Activated CD8-positive, alpha-beta memory T cell treated with anti-CD3 and anti-CD28 coated beads, Interleukin-2, amount 50 U/mL, for 24 hours (primary cell): ENCODE measurements around the gene ZNF566.
"Not testable (repeated sequence)": the region's sequence is repeated elsewhere in the genome, so short reads cannot be mapped to it uniquely, and the experiment has no call there.

Experiments used
- DNase-seq: peaks from one replicate; pipeline ENCODE4 v3.0.0-alpha.2; 2020; ENCODE audit errors: extremely low read depth

Gene ZNF566

GRCh38 chr19:36489118-36489919 lies at the start of gene ZNF566:
ZNF566 (minus strand) TSS chr19:36489561; CDS start chr19:36476557, 13,004 bp downstream.
- DNase-seq, result peak; percentile 90

GRCh38 chr19:36528921-36529518 lies 39.7 kb upstream of the ZNF566 start:
- no peak for DNase-seq

GRCh38 chr19:36528194-36528920 lies 39.0 kb upstream of the ZNF566 start, which contains the start of gene ZNF260:
ZNF260 (minus strand) TSS chr19:36528271; CDS start chr19:36515238, 13,033 bp downstream.
- peak; percentile 88 for DNase-seq

- DNase-seq, result no peak
Observed at GRCh38 chr19:36527873-36528193, 38.5 kb upstream of the ZNF566 start.

GRCh38 chr19:36527341-36527740 lies 38.0 kb upstream of the ZNF566 start:
- no peak for DNase-seq

- no peak for DNase-seq
Observed at GRCh38 chr19:36526581-36526980, 37.2 kb upstream of the ZNF566 start.

GRCh38 chr19:36524617-36525016 lies 35.3 kb upstream of the ZNF566 start:
- no peak for DNase-seq

- no peak for DNase-seq
Observed at GRCh38 chr19:36514012-36514612, 24.8 kb upstream of the ZNF566 start.

GRCh38 chr19:36508325-36508724 lies 19.0 kb upstream of the ZNF566 start:
- no peak for DNase-seq

- no peak for DNase-seq
Observed at GRCh38 chr19:36501973-36502372, 12.6 kb upstream of the ZNF566 start.

GRCh38 chr19:36497001-36497400 lies 7.6 kb upstream of the ZNF566 start:
- DNase-seq, result no peak

GRCh38 chr19:36492689-36493453 lies 3.5 kb upstream of the ZNF566 start:
- not testable (repeated sequence) for DNase-seq

GRCh38 chr19:36490846-36491245 lies 1.5 kb upstream of the ZNF566 start:
- DNase-seq, result not testable (repeated sequence)

- DNase-seq, result peak; percentile 39
Observed at GRCh38 chr19:36489920-36490415, 607 bp upstream of the ZNF566 start.

- peak; percentile 4 for DNase-seq
Observed at GRCh38 chr19:36488846-36489117, 579 bp downstream of the ZNF566 start.

- no peak for DNase-seq
Observed at GRCh38 chr19:36488118-36488845, 1.1 kb downstream of the ZNF566 start.

- DNase-seq, result no peak
Observed at GRCh38 chr19:36483653-36484052, 5.7 kb downstream of the ZNF566 start.

GRCh38 chr19:36482876-36483275 lies 6.5 kb downstream of the ZNF566 start:
- DNase-seq, result no peak

GRCh38 chr19:36460046-36460445 lies 29.3 kb downstream of the ZNF566 start:
- DNase-seq, result no peak

- DNase-seq, result no peak
Observed at GRCh38 chr19:36456831-36457230, 32.5 kb downstream of the ZNF566 start.
